DMS114 treated with DMSO at 0.1 percent for 48 hours (cell line): ENCODE measurements around the gene OVOL1.

Experiments
- DNase-seq: peaks from one replicate; lab custom pipeline; 2025; ENCODE audit not compliant: unreplicated experiment; lab: John Stamatoyannopoulos, UW

Gene OVOL1

DNA sequence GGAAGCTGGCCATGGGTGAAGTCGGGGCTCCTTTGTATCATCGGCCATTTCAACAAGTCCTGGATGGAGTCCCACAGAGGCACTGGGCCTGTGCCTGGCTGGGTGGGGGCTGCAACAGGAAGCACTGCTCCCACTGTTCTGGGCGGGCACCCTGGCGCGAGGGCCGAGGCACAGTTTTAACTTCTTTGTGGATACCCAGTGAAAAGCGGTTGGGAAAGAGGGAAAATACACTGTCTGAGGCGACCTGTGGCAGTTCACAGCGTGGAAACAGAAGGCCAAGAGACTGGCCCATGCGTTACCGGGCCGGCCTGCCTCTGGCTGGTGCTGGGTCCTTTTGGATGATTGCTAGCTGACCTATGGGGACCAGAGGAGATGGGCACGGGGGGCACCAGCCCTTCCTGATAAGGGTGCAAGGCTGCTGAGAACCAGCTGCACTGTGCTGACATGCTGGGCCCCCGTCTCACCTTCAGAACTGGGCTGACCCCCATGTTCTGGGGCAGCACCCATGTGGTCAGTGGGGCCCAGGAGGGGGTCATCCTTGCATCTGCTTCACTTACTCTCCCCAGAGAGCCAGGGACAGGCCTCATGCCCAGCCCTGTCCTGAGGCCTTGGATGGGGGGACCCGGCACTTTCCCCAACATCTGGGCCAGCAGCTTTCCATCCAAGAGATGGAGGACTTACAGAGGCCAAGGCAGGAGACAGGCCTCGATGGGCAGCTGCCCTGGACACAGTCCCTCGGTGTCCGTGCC is 4.2 kb downstream of the OVOL1 start:
- no peak for DNase-seq

DNA sequence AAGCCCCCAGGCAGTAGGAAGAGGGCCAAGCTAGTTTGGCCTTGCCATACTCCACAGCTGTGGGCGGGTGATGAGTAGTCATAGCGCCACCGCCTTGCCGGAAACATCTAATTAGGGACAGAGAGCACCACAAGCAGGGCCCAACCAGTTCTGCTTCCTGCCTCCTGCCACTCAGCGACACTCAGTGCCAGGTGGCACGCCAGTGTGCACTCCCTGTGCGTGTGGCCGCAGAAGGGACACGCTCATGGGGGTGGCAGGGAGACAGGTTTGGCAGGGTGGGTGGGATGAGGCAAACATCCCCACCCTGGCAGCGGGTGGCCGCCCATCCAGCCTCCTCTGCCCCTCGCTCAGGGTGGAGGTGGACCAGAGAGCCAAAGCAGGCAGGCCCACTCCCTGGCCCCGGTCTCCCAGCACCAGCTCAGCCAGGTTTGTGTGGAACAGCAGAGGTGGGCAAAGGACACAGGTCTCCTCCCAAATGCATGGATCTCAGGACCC is 4.9 kb downstream of the OVOL1 start:
- DNase-seq = no peak

DNA sequence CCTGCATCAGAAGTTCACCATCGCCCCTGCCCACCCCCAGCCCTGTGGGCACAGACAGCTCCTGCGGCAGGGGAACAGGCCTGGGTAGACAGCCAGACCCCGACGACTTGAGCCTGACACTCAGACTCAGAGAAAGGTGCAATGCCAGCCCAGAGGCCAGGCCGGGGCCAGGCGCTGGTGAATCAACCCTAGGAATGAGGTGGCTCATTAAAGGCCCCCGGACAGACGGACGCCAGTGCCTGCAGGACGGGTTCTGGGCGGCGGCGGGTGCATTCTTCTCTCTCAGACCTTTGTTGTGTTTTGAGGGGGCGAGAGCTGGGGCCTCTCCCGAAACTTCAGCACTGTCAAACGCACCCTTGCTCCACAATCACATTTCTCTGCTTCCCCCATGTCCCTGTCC is 5.6 kb downstream of the OVOL1 start:
- no peak for DNase-seq

DNA sequence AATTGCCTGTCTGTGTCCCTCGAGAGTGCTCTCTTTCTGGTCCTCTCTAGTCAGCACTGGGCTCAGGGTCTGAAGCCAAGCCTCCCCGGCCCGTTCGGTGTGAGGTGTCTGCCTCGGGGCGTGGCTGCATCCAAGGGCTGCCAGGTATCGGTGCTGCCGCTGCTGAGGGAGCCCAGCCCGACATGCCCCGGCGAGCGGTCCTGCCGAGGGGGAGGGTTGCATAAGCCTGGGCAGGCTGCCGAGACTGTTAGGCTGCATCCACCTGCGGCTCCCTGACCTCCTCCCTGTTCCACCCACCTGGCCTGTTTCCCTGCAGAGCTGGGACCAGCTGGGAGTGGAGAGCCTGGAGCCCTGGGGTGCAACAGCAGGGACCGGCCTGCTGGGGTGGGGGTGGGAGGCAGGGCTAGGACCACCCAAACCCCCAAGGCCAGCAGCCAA is 6.3 kb downstream of the OVOL1 start:
- DNase-seq = no peak

DNA sequence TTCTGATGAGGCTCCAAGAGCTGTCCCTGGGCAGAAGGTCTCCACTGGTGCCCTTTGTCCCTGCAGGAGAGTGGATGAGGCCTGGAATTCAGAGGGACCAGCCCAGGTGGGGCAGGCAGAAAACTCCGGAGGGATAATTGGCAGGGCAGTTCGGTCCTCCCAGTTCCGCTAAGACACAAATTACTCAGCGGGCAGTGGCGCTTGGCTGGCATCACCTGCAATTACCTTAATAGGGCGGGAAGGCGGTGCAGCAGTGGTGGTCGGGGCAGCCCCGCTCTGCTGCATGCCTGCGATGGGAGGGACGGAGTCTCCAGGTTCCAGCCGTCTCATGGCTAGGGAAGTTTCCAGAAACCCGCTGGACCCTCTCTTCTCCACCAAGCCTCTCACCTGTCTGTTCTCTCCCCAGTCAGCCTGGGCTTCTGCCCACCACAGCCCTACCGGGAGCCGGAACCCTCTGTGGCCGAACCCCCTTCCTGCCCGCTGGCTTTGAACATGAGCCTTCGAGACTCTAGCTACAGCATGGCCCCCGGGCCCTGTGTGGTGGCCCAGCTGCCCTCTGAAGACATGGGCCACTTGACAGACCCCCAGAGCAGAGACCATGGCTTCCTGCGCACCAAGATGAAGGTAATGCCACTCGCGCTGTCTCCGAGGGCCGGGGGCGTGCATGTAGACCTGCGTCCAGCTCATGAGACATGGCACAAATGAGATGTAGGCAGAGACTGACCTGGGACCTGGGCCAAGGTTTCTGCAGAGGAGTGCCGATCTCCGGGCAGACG is 7.0 kb downstream of the OVOL1 start:
- no peak for DNase-seq

DNA sequence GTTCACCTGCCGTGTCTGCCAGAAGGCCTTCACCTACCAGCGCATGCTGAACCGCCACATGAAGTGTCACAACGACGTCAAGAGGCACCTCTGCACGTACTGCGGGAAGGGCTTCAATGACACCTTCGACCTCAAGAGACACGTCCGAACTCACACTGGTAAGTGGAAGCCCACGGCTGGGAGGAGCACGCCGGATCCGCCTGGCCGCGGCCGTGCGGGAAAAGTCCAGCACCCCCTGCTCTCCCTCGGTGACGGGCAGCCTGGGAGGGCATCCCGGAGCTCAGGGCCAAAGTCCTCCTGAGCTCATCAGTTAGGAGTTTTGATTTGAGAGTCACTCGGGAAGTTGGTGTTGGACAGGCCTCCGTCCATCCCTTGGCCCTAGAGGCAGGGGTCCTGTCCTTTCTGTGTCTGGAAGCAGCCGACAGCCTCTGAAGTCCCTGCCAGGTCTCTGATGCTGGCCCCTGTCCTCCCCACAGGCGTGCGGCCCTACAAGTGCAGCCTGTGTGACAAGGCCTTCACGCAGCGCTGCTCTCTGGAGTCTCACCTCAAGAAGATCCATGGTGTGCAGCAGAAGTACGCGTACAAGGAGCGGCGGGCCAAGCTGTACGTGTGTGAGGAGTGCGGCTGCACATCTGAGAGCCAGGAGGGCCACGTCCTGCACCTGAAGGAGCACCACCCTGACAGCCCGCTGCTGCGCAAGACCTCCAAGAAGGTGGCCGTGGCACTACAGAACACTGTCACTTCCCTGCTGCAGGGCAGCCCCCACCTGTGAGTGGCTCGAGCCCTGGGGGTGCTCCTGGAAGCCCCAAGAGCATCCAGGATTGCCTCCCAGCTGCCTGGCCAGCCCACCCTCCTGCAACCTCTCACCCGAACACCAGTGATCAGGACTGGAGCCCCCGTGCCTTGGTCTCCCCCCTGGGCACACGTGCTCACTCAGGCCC is 8.0 kb downstream of the OVOL1 start:
- no peak for DNase-seq

DNA sequence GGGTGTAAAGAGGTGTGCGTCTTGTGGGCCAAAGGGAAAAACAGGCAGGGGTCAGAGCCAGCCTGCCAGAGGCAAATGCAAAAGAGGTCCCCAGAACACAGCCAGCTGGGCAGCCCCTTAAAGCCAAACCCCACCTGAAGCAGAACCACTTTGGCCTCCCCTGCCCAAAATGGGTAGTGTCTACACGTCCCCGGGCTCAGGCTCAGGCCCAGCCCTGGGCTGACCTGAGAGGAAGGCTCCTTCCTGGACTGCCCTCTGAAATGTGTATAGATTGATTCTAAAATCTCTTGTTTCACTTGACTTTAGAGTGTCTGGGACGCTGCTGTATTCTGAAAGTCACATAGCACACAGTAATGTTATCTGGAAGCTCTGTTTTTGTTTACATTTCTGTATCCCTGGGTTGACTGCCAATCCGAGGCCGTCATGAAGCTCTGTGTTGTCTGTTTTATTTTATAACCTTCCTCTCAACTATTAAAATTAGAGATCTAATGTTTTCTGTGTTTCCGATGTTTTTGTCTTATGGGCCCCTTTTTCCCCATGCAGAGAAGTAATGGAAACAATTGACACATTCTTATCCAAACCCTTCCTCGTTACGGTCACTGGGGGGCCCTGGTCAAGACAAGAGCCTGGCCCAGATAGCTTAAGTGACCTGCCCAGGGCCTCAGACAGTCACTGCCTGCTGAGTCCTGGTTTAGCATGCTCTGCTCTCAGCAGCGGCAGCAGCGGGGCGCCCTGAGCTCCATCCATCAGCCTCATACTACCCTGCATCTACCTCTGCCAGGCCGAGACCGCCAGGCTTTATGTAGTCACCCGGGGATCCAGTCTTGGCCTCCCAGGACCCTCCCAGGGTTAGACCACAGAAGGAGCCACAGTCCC is 10.1 kb downstream of the OVOL1 start:
- no peak for DNase-seq

DNA sequence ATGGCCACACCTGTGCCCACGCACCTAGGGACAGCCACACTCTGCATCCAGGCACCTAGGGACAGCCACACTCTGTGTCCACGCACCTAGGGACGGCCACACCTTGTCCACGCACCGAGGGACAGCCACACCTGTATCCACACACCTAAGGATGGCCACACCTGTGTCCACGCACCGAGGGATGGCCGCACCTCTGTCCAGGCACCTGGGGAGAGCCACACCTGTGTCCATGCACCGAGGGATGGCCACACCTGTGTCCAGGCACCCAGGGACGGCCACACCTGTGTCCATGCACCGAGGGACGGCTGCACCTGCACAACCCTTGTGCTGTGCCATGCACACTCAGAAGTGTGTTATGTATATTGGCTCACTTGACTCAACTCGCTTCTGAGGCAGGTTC is 10.8 kb downstream of the OVOL1 start:
- no peak for DNase-seq

DNA sequence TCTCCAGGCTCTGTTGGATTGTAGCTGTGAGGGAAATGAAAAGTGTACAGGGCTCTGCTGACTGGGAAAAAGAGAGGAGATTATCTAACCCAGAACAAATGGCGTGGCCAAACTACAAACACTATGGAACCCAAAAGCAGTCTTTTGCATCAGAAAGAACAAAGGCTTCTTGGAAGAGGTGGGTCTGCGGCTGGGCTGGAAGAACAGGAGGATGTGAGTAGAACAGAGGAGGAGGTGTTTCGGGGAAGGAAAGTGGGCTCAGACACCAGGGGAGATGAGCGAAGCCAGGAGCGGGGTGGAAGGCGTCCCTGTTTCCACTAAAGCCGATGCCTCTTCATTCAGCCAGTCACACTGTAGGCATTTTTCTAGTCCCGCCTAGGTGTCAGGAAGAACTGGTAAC is 12.0 kb downstream of the OVOL1 start:
- DNase-seq = no peak

DNA sequence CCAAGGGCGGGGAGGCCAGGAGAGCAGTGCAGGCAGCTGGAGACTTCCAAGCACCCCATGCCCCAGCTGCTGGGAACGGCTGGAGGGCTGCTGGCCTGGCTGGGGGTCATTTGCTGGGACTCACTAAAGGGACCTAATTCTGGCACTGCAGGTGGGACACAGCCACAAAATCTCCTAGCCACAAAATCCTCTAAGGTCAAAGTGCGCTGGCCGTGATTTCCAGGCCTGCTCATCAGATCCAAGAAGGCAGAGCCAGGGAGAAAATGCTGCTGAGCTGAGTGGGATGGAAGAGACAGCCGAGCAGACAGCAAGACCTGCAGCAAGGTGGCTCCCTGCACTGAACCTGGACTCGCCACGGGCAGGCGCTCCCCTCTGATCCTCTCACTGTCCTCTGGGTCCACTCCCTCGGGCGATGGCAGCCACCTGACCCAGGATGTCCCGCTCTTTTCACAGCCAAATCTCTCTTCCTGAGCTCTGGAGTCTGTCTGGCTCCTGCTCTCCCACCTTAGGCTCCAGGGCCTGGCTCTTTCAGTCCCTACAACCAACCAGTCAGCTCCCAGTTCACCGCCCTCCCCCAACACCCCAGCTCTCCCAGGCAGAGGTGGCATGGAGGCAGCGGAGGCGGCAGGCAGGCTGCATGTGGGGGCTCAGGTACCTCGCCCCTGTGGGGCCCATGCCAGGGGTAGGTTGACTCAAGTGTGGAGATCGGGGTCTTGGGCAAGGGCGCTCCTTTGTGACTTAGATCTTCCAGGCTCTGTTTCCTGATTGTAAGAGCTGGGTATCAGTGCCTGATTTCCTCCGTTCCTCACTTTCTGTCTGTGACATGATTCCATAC is 14.5 kb downstream of the OVOL1 start:
- no peak for DNase-seq

DNA sequence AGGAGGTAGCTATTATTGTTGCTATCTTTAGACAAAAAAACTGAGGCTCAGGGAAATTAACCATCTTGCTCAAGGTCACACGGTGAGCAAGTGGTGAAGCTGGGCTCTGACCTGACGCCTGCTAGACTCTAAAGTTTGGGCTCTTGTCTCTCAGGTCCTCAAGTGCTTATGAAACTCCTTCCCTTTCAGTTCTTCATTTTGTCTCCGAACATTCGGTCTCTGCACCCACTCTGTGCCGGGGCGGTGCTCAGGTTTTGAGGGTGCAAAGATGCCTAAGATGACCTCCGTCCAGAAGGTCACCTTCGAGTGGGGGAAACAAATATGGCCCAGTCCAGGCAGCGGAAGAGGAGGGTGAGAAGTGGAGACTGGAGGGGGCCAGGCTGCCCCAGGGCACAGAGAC is 16.0 kb downstream of the OVOL1 start:
- DNase-seq = no peak

DNA sequence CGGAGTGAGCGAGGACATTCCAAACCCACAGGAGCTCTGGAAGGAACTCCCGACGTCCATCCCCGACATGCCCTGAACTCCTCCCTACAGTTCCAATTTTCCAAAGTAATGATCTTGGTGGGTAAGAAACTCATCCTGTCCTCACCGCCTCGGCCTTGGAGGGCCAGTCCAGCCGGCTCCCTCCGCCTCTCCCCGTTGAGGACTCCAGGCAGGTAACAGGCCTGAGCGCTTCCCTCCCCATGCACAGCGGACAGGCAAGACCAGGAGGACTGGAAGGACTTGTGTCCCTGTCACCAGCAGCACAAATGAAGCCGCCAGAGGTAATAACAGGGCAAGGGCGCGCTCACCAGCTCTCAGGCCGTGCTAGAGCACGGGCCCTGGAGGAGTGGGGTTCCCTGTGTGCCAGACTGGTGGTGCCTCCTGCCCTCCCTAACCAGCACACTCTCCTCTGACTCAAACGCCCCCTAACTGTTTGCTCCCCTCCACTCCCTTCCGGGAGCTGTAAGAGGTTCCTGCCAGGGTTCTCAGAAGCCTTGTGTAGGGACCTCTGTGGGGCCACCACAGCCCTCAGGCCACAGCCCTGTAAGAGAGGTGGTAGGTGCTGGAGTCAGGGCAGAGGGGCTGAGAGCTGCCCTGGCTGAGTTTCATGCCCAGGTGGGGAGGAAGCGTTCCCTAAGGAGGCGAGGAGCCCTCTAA is 17.1 kb downstream of the OVOL1 start:
- no peak for DNase-seq

DNA sequence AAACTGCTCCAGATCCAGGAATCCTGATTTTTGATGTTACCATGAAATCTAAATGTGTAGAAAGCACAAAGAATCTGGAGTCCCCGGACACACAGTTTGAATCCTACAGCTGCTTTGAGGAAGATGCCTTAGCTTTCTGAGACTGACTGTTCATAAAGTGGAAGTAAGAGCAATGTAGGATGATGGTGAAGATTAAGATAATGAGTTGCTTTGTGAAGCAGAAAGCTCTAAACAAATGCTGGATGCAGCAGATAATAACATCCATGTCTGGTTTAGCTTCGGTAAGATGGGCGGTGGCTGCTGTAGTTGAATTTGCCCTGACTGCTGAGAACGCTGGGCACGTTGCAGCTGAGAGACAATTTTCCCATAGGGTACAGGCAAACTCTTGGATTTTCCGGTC is 20.1 kb downstream of the OVOL1 start:
- no peak for DNase-seq

DNA sequence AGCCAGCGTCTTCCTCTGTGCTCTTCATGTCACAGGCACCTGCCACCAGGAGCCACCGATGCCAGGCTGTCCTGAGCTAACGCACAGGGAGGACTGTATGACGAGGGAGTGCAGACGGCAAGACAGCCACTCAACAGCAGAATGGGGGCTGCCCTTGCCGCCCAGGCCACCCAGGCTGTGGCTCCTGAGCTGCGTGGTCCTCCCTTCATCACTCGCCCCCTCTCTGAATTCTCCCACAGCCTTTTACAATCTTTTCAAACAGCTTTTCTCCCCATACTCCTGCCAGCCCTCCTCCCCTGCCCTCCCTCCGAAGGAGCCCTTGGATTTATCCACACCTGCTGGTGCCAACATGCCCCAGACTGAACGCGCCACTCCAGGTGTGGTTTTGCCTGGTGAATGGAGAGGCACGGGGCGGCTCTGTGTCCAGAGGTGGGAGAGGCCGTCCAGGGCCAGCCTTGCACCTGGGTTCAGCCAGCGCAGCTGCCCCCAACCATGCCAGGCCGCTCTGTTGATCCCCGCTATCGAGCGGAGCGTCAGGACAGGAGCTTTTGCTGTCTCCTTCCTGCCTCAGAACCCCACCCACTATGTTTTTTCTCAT is 22.0 kb downstream of the OVOL1 start:
- no peak for DNase-seq

DNA sequence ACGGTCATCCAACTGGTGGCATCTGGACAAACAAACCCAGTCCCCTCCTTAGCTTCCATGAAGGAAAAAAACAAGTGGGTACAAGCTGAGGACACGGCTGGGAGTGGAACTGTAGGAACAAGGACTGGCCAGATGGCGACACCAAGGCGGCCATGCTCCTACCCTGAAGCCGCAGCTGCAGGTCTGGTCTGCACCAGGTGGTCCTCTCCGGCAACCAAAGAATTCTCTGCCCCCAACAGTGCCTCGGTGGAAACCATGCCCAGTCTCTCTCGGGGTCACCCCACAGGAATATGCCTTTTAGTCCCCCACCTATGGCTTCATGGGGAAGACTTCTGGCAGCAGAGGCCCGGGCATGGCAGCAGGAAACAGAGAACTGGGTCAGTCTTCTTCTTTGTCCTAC is 22.6 kb downstream of the OVOL1 start:
- DNase-seq = no peak

DNA sequence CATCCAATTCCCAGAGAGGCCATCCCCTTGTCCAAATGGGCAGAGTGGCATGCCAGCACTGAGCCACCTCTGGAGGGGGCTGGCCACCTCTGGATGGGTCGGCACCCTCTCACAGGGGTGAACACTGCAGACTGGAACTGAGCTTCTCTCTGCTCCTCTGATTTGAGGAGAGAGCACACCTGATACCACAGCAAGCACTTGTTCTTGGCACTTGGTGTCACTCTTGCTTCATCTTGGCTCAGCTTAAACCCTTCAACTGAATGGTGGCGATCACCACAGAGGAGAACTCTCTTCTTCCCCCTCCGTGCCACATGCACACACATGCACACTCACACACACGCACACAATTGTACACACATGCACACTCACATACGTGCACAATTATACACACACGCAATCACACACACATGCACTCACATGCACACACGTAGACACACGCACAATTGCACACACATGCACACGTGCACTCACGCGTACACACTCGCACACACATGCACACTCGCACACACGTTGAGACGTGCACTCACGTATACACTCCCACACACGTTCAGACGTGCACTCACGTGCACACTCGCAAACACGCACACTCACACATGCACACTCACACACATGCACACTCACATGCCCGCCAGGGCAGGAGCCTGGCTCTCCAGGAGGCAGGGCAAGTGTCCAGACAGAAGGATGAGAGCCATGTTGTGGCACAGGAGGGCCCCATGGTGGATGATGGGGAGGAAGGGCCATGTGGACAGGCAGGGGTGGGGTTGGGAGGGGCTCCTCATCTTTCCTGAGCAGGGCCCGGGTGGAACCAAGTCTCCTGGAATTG is 23.4 kb downstream of the OVOL1 start:
- DNase-seq = no peak

DNA sequence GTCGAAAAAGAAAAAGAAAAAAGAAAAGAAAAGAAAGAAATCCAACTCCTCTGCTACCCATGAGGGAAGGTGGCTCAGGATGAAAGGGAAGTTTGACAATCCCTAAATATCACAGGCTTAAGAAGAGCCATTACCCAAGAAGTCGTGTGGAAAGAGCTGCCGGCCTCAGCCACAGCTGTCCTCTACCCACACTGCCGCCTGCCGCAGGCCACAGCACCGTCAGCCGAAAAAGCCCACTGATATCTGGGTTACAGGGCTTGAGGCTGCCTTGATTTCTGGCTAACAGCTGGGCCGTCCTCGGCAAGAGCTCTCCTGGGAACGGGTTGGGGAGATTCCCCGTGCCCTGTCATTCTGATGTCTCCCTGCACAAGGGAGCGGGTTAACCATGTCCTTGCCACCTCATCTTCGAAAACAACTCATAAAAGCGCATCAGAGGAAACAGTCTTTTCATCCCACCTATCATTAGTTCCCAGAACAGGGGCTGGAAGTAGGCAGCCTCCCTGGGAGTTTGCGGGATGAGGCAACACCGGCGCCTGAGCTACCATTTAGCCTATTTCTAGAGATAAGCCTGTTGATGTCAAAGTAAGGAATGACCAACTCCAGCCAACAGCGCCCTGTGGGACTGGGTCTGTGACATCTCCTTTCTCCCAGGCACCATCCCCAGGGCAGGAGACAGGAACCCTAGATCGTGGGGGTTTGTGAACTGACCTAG is 25.1 kb downstream of the OVOL1 start:
- DNase-seq = no peak
